Measurements from ENCODE around the gene CAMK1D.

DNA sequence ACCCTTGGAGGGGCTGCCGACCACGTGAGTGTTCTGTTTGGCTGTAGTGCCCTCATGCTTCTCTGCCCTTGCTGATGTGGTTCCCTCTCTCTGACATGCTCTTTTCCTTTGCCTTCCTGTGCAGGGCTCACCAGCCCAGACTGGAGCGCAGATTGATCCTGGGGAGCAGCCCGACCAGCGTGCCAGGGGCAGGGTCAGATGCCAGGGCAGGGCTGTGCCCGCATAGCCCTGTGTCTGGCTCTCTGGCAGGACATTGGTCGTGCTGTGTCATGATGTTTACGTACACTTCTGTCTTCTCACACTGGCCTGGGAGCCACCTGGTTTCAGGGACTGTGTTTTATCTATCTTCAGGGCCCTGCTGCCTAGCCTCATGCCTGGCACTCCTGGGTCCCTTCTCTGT, 300.8 kb downstream of the CAMK1D start:
- TF ChIP-seq, protein P1, sequence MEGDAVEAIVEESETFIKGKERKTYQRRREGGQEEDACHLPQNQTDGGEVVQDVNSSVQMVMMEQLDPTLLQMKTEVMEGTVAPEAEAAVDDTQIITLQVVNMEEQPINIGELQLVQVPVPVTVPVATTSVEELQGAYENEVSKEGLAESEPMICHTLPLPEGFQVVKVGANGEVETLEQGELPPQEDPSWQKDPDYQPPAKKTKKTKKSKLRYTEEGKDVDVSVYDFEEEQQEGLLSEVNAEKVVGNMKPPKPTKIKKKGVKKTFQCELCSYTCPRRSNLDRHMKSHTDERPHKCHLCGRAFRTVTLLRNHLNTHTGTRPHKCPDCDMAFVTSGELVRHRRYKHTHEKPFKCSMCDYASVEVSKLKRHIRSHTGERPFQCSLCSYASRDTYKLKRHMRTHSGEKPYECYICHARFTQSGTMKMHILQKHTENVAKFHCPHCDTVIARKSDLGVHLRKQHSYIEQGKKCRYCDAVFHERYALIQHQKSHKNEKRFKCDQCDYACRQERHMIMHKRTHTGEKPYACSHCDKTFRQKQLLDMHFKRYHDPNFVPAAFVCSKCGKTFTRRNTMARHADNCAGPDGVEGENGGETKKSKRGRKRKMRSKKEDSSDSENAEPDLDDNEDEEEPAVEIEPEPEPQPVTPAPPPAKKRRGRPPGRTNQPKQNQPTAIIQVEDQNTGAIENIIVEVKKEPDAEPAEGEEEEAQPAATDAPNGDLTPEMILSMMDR (conservative IDR thresholded peaks at IDR 0.05 in 1 of 2, IDR thresholded peaks at IDR 0.05 in 1 of 2; ENCODE audit: extremely low read depth in 1 of 2, insufficient read depth in 1 of 2, low read depth in 1 of 2, low read length in 2 of 2) = no peak
- no peak for TF ChIP-seq EZH2 (IDR thresholded peaks at IDR 0.05; ENCODE audit: borderline replicate concordance, low read length)
